HUDEP-2 (cell line): ENCODE measurements around the gene VANGL2.

Experiments used
- DNase-seq, 76 experiments: peaks; one replicate each; lab custom pipeline; 2025; ENCODE audit not compliant: unreplicated experiment in 76 of 76; lab: John Stamatoyannopoulos, UW

Gene VANGL2

DNA sequence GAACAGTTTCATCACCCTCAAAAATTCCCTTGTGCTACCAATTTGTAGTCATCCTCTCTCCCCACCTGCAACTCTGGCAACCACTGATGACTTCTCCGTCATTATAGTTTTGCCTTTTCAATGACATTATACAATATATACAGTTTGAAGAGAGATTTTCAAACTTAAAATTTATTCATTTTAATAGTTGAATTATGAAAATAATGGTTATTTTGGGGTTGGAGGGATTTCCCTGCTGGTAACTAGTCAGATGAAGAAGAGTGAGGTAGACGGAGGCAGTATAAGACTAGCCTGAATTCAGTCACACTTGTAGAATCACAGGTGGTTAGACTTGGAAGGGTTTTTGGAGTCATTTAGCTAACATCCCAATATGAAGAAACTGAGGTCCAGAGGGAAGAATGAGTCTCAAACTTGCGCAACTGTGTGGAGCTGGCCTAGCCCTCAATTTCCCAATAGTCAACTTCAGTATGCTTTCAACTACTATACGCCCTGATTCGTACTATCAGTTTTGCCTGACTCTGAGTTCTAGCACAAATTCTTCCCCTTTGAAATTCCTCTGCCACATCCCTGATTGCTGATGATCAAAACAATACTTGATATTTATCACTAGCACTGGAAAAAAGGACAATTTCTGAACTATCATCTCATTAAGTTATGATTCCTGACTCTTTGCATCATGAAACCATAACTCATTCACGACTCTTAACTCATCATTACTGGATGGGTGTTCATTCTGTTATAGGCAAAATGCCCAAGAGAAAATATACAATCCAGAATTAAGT is 54.2 kb downstream of the VANGL2 start:
- no peak for DNase-seq

DNA sequence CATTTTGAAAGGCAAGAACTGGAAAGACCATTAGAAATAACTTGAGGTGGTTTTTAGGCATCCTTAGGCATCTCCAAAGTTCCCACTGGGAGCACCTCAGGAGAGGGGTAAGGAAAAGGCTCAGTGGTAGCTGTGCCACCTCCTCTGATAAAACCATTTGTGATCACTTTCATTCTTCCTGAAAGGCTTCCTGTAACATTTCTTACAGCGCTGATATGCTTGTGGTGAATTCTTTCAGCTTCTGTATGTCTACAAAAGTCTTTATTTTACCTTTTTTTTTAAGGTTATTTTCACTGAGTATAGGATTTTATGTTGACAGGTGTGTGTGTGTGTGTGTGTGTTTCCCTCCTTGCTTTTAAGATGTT is 54.8 kb downstream of the VANGL2 start:
- DNase-seq, result no peak

DNA sequence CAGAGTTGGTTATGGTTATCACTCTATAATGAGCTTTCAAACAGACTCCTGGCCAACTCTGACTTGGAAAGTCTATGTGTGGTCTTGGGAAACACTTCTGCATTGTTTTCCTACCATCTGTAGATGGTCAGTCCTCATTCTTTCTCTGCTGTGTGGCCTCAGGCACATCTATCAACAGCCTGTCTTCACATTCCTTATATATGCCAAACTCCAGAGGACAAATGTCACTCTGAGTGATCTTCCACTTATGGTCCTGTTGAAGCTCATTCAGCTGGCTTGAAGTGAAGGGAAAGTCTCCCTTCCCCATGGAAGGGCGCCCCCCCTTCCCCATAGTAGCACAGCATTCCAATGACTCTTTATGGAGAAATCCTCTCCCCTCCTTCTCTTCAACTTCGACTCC is 58.7 kb downstream of the VANGL2 start:
- DNase-seq, result no peak

DNA sequence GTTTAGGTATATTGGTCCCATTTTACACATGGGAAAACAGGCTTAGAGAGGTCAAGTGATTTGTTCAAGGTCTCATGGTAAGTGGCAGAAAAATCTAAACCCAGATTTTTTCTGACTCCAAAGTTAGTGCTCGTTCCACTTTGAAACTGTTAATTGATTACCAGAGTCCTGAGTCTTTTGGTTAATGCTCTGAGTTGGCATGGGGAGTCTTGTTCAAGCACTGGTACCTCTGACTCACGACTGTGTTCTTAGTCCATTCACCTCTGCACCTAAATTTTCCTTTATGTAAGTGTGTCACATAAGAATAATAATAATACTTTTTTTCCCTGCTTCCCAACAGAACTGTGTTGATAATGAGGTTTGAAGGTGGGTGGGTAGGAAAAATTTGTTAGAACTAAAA is 59.3 kb downstream of the VANGL2 start:
- DNase-seq, result no peak

DNA sequence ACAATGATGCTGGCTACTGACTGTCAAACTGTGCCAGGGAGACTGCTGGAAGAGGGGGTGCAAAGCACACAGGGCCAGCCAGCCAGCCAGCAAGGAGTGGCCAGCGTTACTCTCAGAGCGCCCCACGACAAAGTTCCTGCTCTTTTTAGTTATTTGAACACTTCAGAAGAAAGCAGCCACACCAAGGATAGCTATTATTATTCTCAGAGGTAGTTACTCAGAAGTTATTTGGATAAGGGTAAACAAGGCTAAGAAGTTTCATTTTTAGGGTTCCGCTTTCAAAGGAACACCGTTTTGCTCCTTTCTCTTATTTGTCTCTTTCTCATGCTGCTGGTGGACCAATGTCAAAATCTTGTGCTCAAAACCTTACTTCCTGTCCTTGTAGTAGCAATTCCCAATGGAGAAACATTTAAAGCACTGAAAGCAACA is 59.9 kb downstream of the VANGL2 start:
- no peak for DNase-seq

GRCh38 chr1:160460683-160461287 is 60.4 kb downstream of the VANGL2 start:
- DNase-seq, result peak in 1 of 76 experiments; percentile 4

DNA sequence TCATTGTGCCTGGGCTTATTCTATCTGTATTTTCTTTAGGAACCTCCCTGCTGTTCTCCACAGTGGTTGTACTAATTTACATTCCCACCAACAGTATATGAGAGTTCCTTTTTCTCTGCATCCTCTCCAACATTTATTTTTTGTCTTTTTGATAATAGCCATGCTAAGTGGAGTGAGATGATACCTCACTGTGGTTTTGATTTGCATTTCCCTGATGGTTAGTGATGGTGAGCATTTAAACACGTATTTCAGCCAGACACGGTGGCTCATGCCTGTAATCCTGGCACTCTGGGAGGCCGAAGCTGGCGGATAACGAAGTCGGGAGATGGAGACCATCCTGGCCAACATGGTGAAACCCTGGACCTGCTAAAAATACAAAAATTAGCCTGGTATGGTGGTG is 64.8 kb downstream of the VANGL2 start:
- no peak for DNase-seq

- no peak for DNase-seq
Measured at GRCh38 chr1:160466961-160467360, 66.6 kb downstream of the VANGL2 start.

DNA sequence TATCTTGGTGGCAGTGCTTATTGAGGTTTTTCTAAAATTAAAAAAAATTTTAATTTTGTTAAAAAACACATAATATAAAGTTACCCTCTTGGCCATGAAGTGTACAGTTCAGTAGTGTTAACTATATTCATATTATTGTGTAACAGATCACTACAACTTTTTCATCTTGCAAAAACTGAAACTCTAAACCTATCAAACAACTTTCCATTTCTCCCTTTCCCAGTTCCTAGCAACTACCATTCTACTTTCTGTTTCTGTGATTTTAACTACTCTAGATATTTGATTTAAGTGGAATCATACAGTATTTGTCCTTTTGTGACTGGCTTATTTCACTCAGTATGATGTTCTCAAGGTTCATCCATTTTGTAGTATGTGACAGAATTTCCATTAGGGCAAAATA is 67.2 kb downstream of the VANGL2 start:
- DNase-seq, result no peak

- no peak for DNase-seq
Measured at GRCh38 chr1:160471253-160471652, 70.9 kb downstream of the VANGL2 start.

- DNase-seq, result no peak
Measured at GRCh38 chr1:160472112-160472511, 71.7 kb downstream of the VANGL2 start.

DNA sequence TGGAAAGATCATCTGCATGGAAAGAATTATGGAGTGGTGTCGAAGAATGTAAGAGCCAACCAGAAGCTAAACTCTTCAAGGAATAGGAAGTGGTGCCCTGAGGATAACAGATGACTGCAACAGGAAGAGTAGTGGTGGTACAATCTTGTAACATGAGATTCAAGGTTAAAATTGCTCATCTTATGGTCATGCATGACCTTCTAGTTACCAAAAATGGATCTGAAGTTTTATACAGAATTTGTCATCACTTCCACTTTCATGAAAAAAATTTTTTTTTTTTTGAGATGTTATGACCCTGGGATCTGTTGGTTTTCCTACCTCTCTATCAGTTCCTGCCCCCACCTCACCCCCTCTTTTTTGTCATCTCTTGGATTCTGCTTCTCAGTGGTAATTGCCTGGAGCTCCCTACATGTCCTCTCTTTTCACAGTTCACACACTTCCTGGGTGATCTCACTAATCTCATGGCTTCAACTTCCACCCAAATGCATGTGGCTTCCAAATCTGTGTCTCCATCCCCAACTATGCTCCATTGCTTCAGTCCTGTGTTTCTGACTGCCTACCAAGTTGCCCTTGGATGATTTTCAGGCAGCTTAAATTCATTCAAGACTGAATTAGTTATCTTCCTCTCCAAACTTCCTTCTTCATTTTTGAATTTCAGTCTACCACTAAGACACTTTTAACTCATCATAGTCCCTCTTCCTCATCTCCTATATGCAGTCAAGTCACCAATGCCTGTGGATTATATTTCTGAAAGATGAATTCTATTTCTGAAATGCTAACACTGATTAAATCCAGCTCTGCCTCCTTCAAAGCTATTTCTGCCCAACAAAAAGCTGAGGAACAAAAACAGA is 74.3 kb downstream of the VANGL2 start:
- no peak for DNase-seq
